HG02970 (cell line): ENCODE results near the gene NPHP1.
"Not testable (repeated sequence)": the region's sequence is repeated elsewhere in the genome, so short reads cannot be mapped to it uniquely, and the experiment has no call there.

Experiments used
- ATAC-seq: cut with Tn5 transposase; IDR thresholded peaks from one replicate; pipeline ENCODE4 v1.9.1; 2021; ENCODE audit warnings: mild to moderate bottlenecking, moderate library complexity, moderate number of reproducible peaks; ENCODE audit not compliant: unreplicated experiment, low FRiP score

NPHP1 gene

DNA sequence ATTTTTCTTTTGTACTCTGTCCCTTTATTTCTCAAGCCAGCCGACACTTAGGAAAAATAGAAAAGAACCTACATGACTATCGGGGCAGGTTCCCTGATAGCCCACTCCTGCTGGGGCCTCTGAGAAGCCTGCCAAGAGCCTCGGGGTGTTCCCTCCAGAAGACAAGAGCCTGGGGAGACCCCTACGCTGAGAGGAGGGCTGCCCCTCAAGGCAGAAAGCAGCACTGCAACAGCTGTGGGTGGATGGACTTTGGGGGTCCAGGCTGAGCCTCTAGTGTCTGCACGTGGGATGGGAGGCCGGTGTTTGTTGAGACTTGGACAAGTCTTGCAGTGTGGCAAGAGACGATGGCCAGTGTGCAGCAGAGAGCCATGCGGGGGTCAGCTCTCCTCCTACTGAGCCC, 121.7 kb downstream of the NPHP1 start:
- not testable (repeated sequence) for ATAC-seq

DNA sequence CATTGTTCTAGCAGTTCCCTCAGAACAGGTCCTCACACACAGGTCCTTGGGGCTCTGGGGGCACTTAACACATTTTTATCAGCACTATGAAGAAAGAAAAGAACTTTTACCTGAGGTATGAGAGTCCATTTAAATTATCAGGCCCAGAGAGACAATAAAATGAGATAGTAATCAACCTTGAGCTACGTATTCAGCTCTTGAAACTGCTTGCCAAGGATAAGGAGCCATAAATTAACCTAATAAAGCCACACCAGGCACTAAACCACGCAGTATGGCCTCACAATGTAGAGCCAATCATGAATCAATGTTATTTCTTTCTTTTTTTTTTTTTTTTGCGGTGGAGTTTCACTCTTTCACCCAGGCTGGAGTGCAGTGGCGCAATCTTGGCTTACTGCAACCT, 126.7 kb downstream of the NPHP1 start:
- not testable (repeated sequence) for ATAC-seq

GRCh38 chr2:110075896-110076295, 128.9 kb downstream of the NPHP1 start:
- ATAC-seq: not testable (repeated sequence)
